Fibroblast of villous mesenchyme (primary cell): ENCODE data around the gene GPR143. TPM values are rescaled to one million over a fixed set of nuclear protein-coding genes. Genes with fewer than 3 reads are reported as not detected.
A peak's percentile ranks its signal among the peaks of the same experiment; 100 is the strongest.

Source experiments
- DNase-seq: peaks from one replicate; pipeline ENCODE4 v3.0.0-alpha.2; 2010; ENCODE audit warnings: low read depth
- H3K4me3 ChIP-seq: 2 replicates; pipeline ENCODE4 v1.5.1; 2011; ENCODE audit warnings: low read depth, mild to moderate bottlenecking, low read length
- total RNA-seq: library from RNA; depleted of rRNA; stranded (reverse); fragments of >200 nt; gene quantifications from 2 replicates; pipeline ENCODE4 v1.2.3, GENCODE V29; 2012
- TF ChIP-seq, protein P1 (sequence below): IDR thresholded peaks from 2 replicates; pipeline ENCODE4 v1.5.1; 2012; ENCODE audit warnings: low read depth, mild to moderate bottlenecking, low read length; ENCODE audit not compliant: insufficient read depth

GPR143 gene
- total RNA-seq, 1 donor: 0.43 TPM

DNA sequence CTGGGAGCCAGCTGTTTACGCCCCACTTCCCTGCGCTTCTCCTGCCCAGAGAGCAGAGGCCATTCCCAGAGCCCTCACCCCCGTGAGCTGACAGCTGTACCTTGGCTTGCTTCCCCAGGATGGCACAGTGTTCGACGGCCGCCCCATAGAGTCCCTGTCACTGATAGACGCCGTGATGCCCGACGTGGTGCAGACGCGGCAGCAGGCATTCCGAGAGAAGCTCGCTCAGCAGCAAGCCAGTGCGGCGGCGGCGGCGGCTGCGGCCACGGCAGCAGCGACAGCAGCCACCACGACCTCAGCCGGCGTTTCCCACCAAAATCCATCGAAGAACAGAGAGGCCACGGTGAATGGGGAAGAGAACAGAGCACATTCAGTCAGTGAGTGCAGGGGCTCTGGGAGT lies 77.7 kb downstream of the GPR143 start:
- TF ChIP-seq, protein P1, sequence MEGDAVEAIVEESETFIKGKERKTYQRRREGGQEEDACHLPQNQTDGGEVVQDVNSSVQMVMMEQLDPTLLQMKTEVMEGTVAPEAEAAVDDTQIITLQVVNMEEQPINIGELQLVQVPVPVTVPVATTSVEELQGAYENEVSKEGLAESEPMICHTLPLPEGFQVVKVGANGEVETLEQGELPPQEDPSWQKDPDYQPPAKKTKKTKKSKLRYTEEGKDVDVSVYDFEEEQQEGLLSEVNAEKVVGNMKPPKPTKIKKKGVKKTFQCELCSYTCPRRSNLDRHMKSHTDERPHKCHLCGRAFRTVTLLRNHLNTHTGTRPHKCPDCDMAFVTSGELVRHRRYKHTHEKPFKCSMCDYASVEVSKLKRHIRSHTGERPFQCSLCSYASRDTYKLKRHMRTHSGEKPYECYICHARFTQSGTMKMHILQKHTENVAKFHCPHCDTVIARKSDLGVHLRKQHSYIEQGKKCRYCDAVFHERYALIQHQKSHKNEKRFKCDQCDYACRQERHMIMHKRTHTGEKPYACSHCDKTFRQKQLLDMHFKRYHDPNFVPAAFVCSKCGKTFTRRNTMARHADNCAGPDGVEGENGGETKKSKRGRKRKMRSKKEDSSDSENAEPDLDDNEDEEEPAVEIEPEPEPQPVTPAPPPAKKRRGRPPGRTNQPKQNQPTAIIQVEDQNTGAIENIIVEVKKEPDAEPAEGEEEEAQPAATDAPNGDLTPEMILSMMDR: no peak
- no peak overlapping the region for H3K4me3 ChIP-seq
- DNase-seq: no peak

DNA sequence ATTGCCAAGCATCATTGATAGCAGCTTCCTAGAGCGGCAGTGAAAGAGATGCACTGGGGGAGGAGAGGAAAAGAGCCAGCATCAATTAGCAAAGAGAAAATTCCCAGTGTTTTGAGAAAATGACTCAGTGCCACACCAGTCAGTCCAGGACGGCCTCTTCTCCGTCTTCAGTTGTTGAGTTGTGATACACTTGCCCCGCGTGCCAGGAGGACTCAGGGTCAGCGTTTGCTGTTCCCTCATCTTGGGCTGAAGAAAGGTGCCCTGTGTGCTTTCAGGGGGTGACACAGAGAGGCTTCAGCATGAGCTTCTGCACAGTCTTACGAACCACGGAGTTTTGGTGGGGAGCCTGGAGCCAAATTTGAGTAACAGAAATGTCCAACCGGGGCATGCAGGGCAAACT lies 82.3 kb downstream of the GPR143 start:
- no peak overlapping the region for H3K4me3 ChIP-seq
- no peak for DNase-seq
- TF ChIP-seq, protein P1: no peak

DNA sequence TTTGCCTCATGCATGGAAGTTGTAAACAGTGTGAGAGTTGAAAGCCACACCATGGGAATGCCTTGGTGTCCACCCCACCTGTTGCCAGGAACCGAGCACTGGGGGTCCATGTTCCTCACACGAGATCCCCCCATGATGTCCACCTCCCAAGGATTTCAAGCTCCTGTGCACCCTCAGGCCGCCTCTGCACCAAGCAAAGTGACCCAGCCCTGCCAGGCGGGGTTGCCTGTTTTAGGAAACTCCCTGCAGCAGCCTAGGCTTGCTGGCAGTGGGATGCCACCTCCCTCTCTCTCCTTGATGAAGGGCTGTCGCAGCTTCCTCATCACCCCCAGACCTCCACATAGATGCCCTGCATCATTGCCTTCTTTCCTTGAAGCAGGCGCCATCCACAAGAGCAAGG lies 82.8 kb downstream of the GPR143 start:
- no peak overlapping the region for H3K4me3 ChIP-seq
- TF ChIP-seq, protein P1: no peak
- no peak for DNase-seq

DNA sequence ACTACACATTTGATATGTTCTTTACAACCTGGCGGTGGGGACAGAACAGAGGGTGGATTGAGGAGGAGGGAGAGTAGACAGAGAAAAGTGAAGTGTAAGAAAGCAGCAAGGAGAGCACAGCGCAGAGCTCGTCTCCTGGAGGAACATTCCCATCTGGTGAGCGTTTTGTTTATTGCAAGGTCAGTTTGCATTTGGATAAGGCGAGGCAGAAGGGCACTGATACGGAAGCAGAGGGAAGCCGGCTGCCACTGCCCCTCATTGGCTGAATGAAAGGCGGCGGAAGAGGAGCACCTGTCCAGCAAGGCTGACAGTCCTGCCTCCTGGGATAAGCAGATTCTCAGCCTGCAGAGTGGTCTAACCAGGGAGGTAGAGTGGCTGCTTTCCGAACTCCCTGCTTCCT lies 83.2 kb downstream of the GPR143 start:
- TF ChIP-seq, protein P1: peak; percentile 44
- no peak overlapping the region for H3K4me3 ChIP-seq
- peak; percentile 56 for DNase-seq

DNA sequence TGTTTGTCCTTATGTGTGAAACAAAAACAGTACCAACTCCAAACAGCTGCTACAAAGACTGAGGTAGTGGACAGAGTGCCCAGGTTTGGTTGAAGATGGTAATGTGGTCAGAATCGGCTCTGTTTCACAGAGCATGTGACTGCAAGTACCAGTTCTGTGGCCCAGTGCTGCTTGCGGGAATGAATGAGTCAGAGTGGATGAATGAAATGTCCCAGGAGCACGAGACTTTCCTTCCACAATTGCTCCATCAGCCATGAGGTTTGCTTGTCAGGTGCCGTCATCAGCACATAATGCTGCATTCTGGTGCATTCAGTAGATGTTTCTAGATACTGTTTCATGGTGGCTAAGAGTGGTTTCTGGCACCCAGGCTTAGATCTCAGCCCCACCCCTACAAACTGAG lies 84.2 kb downstream of the GPR143 start:
- H3K4me3 ChIP-seq: no peak overlapping the region
- TF ChIP-seq, protein P1: no peak
- DNase-seq: peak; percentile 55

DNA sequence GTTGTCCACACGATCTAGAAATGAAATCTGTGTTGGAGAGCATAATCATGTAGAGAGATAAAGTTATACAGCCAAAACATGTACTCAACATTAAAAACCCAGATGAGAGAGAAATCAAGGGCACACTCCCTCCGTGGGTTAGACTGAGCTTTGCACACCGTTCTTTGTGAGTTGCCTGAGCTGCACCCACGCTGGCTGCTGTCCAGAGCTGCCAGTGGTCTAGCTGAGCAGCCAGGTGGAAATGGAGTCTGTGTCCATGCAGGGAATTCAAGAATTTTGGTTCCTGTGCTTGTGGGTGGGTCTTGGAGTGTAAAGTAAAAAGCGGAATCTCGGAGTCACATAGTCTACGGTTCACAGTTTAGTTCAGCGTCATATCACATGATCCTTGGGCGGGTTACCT lies 84.6 kb downstream of the GPR143 start:
- no peak for DNase-seq
- TF ChIP-seq, protein P1: no peak
- no peak overlapping the region for H3K4me3 ChIP-seq

DNA sequence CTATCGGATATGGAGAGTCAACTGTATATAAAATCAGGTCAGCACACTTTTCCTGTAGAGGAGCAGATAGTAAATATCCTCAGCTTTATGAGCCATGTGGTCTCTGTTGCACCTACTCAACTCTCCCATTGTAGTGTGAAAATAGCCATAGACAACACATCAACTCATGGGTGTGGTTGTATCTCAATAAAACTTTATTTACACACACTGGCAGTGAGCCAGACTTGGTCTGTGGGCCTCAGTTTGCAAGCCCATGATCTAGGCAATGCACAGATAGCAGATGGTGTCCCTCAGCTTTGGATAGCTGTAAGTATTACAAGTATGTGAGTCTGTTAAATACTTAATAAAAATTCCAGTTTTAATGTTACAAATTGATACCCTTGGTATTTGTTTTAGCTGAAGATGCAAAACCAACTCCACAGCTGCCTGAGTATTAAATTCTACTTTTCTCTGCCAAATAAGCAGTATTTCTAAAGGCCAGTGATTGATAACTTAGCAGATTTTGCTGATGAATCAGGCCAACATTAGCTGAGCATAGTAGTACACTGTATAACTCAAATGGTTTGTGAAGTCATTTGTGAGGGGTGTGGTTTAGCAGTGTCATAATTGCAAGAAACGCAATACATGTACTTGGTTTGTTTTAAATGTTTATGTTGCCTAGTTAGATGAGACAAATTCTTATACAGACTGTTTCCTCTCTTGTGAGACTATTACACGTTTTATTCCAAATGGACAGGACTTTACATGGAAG lies 87.3 kb downstream of the GPR143 start:
- peak; percentile 6 for DNase-seq
- H3K4me3 ChIP-seq: no peak overlapping the region
- TF ChIP-seq, protein P1: no peak
